ENCODE results near the gene MIXL1.

The MIXL1 gene

DNA sequence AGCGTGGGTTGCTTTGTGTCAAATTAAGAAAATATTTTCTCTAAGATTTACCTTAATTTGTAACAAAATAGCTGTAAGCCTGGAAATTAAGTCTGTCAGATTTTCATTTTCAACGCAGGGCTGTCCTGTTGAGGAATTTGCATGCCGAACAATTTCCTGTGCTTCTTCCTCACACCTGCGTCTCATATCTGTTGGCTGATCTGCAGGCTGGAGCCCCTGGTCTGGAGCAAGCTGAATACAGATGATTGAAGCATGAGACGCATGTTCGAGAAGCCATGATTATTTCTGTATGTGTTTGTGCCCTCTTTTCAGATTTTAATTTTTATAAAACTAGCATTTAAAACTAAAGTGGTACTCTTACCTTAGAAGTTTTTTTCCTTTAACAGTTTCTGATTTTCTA is 9.8 kb downstream of the MIXL1 start:
- no peak overlapping the region for H3K27ac ChIP-seq (ENCODE audit: poor library complexity, severe bottlenecking)

DNA sequence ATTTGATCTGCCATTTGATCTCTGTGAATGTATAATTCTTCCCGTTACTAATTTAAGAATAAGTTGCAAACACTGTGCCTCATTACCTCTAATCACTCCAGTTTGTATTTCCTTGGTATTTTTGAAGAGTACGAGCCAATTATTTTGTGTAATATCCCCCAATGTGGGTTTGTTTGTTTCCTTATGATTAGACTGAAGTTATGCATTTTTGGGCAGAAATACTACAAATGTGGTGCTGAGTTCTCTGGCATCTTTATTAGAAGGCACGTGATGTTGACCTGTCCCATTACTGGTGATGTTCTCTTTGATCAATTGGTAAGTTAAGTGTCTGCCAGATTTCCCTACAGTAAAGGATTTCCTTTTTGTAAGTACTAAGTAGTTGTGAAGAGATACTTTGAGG is 10.3 kb downstream of the MIXL1 start:
- ATAC-seq (ENCODE audit: low read depth), result no peak
- no peaks in the 10 kb centered on the region for H3K4me1 ChIP-seq (ENCODE audit: insufficient read depth, poor library complexity, severe bottlenecking)

More for the DNA sequence above, 9.8 kb downstream of the MIXL1 start:
- H3K36me3 ChIP-seq (ENCODE audit: low read depth), result no peaks in the 10 kb centered on the region; the same call in 1 of the 2 replicates
- no peak for DNase-seq (ENCODE audit: low spot score)
- no peaks in the 10 kb centered on the region for H3K4me1 ChIP-seq (ENCODE audit: insufficient read depth, poor library complexity, severe bottlenecking)
- H3K4me3 ChIP-seq (ENCODE audit: severe bottlenecking), result no peak overlapping the region
- no peaks in the 10 kb centered on the region for H3K27me3 ChIP-seq (ENCODE audit: insufficient read depth, poor library complexity, severe bottlenecking)
- TF ChIP-seq, protein P1, sequence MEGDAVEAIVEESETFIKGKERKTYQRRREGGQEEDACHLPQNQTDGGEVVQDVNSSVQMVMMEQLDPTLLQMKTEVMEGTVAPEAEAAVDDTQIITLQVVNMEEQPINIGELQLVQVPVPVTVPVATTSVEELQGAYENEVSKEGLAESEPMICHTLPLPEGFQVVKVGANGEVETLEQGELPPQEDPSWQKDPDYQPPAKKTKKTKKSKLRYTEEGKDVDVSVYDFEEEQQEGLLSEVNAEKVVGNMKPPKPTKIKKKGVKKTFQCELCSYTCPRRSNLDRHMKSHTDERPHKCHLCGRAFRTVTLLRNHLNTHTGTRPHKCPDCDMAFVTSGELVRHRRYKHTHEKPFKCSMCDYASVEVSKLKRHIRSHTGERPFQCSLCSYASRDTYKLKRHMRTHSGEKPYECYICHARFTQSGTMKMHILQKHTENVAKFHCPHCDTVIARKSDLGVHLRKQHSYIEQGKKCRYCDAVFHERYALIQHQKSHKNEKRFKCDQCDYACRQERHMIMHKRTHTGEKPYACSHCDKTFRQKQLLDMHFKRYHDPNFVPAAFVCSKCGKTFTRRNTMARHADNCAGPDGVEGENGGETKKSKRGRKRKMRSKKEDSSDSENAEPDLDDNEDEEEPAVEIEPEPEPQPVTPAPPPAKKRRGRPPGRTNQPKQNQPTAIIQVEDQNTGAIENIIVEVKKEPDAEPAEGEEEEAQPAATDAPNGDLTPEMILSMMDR (IDR thresholded peaks at IDR 0.05; ENCODE audit: poor library complexity, severe bottlenecking), result no peak
- H3K9me3 ChIP-seq (ENCODE audit: severe bottlenecking), result no peaks in the 10 kb centered on the region
- no peak for ATAC-seq (ENCODE audit: low read depth)

DNA sequence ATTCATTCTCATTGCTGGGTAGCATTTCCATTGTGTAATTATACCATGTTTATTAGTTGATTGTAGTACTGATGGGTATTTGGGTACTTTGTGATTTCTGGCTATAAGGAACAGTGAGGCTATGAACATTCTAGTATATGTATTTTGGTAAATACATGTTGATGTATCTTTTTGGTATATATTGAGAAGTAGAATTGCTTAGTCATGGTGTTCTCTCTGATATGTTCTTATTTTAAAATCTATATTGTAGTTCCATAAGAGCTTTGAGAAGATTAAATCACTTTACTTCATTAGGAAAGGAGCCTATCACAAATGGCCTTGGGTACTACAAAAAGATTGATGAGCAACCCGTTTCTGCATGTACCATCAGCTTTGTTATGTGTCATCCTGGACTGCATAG is 13.4 kb downstream of the MIXL1 start:
- no peak overlapping the region for H3K4me3 ChIP-seq (ENCODE audit: severe bottlenecking)
- TF ChIP-seq, protein P1 (IDR thresholded peaks at IDR 0.05; ENCODE audit: poor library complexity, severe bottlenecking), result no peak
- H3K36me3 ChIP-seq (ENCODE audit: low read depth), result no peaks in the 10 kb centered on the region; the same call in 1 of the 2 replicates
- no peak overlapping the region for H3K27ac ChIP-seq (ENCODE audit: poor library complexity, severe bottlenecking)
- H3K27me3 ChIP-seq (ENCODE audit: insufficient read depth, poor library complexity, severe bottlenecking), result no peaks in the 10 kb centered on the region
- H3K4me1 ChIP-seq (ENCODE audit: insufficient read depth, poor library complexity, severe bottlenecking), result no peaks in the 10 kb centered on the region
- ATAC-seq (ENCODE audit: low read depth) (no peak), DNase-seq (ENCODE audit: low spot score) (no peak)
- H3K9me3 ChIP-seq (ENCODE audit: severe bottlenecking), result no peaks in the 10 kb centered on the region

More for the DNA sequence above, 10.3 kb downstream of the MIXL1 start:
- no peaks in the 10 kb centered on the region for H3K9me3 ChIP-seq (ENCODE audit: severe bottlenecking)
- no peak overlapping the region for H3K4me3 ChIP-seq (ENCODE audit: severe bottlenecking)
- H3K27ac ChIP-seq (ENCODE audit: poor library complexity, severe bottlenecking), result no peak overlapping the region
- no peaks in the 10 kb centered on the region; the same call in 1 of the 2 replicates for H3K36me3 ChIP-seq (ENCODE audit: low read depth)
- no peak for DNase-seq (ENCODE audit: low spot score)
- H3K27me3 ChIP-seq (ENCODE audit: insufficient read depth, poor library complexity, severe bottlenecking), result no peaks in the 10 kb centered on the region
- TF ChIP-seq, protein P1 (IDR thresholded peaks at IDR 0.05; ENCODE audit: poor library complexity, severe bottlenecking), result no peak

DNA sequence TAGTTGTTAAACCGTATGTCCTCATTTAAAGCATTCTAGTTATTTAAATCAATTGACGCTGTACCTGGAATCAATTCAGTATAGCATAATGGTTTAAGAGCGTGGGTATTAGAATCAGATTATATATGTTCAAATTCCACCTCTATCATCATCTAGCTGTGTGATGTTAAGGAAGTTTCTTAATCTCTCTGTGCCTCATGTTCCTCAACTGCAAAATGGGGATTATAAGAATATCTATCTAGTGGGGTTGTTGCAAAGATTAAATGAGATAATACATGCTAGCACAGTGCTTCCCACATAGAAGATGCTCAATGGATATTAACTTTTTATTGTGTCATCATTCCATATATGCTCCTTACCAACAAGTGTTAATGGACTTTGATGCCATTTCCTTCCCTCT is 16.0 kb downstream of the MIXL1 start:
- Histone ChIP-seq H3K4me3 (ENCODE audit: severe bottlenecking) (no peak overlapping the region), H3K27me3 (ENCODE audit: insufficient read depth, poor library complexity, severe bottlenecking) (no peaks in the 10 kb centered on the region), H3K9me3 (ENCODE audit: severe bottlenecking) (no peaks in the 10 kb centered on the region), H3K36me3 (ENCODE audit: low read depth) (no peaks in the 10 kb centered on the region), H3K27ac (ENCODE audit: poor library complexity, severe bottlenecking) (no peak overlapping the region), H3K4me1 (ENCODE audit: insufficient read depth, poor library complexity, severe bottlenecking) (no peaks in the 10 kb centered on the region)
- ATAC-seq (ENCODE audit: low read depth) (no peak), DNase-seq (ENCODE audit: low spot score) (no peak)
- TF ChIP-seq, protein P1 (IDR thresholded peaks at IDR 0.05; ENCODE audit: poor library complexity, severe bottlenecking), result no peak

DNA sequence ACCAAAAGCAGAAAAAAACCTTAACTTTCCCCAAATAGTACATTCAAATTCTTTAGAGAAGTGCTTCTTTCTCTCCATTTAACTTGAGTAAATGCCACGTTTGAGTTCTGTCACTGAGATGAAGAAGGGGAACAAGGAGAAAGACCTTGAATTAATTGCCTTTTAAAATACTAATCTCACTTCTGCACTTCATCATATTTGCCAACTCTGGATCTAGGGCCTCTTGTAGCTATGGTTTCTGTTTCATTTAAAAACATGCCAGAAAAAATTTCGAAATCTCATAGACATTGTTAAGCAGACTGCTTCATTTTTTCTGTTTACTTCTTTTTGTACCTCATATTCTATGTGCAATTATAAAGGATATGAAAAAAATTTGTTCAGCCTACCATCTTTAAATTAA is 24.6 kb downstream of the MIXL1 start:
- DNase-seq (ENCODE audit: low spot score), result no peak
- H3K27ac ChIP-seq (ENCODE audit: poor library complexity, severe bottlenecking), result no peak overlapping the region
- no peak for ATAC-seq (ENCODE audit: low read depth)
- H3K4me1 ChIP-seq (ENCODE audit: insufficient read depth, poor library complexity, severe bottlenecking), result no peaks in the 10 kb centered on the region
- no peak overlapping the region for H3K4me3 ChIP-seq (ENCODE audit: severe bottlenecking)
- H3K27me3 ChIP-seq (ENCODE audit: insufficient read depth, poor library complexity, severe bottlenecking), result no peaks in the 10 kb centered on the region
- TF ChIP-seq, protein P1 (IDR thresholded peaks at IDR 0.05; ENCODE audit: poor library complexity, severe bottlenecking), result no peak
- no peaks in the 10 kb centered on the region for H3K9me3 ChIP-seq (ENCODE audit: severe bottlenecking)
- H3K36me3 ChIP-seq (ENCODE audit: low read depth), result no peaks in the 10 kb centered on the region; the same call in 1 of the 2 replicates
